Subcutaneous adipose tissue (tissue), 4 donors: ENCODE measurements around the gene AGAP1. TPM values are rescaled to one million over a fixed set of nuclear protein-coding genes. Genes with fewer than 3 reads are reported as not detected.

Experiments
- total RNA-seq, 4 donors: library from RNA; depleted of rRNA; stranded (reverse); fragments of >200 nt; gene quantifications; one replicate each; pipeline ENCODE4 v1.1.0, GENCODE V29; 2016
- TF ChIP-seq, protein P1 (sequence below): fragments of 450-650 bp; IDR thresholded peaks from one replicate; pipeline ENCODE4 v1.5.1; 2016; ENCODE audit warnings: low read depth, mild to moderate bottlenecking, control low read depth, antibody characterized with exemption, moderate library complexity

Gene AGAP1
- total RNA-seq, 4 donors from 2014 or later: 13.6 to 26.3 (median 23.6) TPM

DNA sequence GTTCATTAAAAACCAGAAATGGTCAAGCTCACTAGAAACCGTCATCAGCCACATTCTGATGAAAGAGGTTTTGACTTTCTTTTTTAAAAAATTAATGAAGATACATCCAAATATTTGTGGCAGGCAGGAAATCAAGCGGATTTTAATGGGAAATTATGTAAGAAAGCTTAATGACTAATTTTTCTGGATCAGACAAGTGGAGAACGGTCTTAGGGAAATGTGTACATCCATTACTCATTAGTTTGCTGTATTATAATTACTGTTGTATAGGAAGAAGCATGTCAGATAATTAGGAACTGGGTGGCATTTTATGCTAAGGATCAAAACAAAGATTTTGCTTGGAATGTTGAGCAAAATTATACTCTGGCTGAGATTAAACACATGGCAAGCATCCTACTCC lies 39.4 kb downstream of the AGAP1 start:
- TF ChIP-seq, protein P1, sequence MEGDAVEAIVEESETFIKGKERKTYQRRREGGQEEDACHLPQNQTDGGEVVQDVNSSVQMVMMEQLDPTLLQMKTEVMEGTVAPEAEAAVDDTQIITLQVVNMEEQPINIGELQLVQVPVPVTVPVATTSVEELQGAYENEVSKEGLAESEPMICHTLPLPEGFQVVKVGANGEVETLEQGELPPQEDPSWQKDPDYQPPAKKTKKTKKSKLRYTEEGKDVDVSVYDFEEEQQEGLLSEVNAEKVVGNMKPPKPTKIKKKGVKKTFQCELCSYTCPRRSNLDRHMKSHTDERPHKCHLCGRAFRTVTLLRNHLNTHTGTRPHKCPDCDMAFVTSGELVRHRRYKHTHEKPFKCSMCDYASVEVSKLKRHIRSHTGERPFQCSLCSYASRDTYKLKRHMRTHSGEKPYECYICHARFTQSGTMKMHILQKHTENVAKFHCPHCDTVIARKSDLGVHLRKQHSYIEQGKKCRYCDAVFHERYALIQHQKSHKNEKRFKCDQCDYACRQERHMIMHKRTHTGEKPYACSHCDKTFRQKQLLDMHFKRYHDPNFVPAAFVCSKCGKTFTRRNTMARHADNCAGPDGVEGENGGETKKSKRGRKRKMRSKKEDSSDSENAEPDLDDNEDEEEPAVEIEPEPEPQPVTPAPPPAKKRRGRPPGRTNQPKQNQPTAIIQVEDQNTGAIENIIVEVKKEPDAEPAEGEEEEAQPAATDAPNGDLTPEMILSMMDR: no peak

DNA sequence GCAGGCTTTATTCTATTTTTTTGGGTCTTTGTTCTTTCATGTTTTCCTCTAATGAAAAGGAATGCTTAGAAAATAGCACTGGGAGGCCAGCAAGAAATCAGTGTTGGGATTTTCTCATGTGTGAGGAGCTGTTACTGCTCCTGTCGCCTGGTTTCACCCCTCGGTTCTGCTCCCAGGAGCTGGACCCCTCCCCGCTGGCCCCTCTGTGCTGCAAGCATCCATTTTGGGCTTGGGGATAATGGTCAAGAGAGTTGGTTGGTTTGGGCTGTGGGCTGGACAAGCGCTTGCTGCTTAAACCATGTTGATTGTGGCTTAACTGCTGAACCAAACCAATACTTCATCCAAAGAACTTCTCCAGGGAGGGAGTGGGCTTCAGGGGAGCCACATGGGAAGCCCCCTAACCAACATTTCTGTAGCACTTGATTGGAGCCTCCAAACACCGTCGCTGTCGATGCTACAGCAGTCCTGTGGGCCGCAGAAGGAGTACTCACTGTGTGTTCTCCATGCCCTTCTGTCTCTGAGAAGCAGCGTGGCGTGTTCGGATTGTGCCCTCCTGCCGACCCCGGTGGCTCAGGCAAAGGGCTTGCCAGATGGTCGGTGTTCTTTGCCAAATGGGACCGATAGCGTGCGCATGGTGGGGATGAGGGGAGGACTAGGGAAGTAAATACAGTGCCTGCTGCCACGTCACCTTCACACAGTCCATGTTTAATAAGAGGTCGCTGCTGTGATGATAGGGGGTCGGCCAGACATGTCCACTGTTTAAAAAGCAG lies 40.0 kb downstream of the AGAP1 start:
- TF ChIP-seq, protein P1: no peak

DNA sequence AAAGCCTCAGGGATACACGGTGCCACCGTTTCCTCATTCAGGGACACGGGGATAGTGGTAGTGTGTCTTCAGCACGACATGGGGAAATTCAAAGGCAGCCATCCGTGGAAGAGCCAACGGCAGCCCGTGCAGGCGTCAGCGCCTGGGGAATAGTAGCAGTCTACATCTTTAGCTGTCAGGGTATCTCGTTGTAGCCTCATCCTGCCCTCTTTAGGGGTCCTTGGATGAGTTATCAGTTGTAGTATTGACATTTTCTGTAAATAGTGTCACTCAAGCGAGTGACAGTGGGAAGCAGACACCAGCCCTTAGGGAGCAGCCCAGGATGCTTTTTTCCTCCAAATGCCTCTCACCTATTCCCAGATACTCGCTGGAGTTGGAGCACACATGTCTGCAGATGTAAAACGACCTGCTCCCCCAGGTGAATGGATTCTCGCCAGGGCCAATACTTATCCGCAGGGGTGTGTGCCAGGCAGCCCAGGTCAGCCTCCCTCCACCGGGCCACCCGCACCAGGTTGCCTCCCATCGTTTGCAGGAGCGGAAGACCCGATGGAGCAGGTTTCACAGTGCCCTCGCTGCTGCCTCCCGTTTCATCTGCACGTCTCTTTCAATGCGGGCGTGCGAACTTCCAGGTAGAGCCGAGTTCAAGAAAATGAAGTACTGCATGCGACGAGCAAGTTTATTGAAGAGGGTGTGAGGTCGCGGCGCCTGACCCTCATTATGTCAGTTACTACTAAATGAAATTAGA lies 41.0 kb downstream of the AGAP1 start:
- TF ChIP-seq, protein P1: no peak

DNA sequence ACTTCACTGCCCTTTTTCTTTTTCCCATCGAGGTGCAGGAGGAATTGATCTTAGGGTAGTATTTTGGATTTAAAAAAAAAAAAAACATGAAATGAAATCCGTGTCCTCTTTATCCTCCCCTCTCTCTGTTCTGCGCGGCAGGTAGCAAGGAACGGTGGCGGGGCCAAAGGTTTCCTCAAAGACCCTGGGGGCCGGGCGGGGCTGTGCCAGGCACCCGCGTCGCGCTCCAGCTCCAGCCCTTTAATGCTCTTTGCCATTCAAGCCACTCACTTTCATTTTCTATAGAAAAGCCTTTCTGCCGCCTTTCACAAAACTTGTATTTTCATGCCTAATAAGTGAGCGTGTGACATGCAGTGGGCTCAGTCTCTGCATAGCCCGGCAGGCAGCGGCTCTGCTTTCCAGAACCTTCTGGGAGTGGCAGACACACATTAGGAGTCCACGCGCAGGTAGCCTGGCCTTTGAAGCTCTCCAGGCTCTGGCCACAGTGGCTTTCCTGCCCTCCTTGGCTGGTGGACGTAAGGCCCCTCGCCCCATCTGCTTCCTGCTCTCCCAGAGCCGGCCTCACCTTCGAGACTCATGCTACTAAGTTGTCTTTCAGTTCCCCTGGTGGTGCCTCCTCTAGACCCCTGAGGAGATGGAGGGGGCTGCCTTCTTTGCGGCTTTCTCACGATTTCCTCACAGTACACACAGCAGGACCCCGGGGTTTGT lies 41.7 kb downstream of the AGAP1 start:
- TF ChIP-seq, protein P1: no peak

DNA sequence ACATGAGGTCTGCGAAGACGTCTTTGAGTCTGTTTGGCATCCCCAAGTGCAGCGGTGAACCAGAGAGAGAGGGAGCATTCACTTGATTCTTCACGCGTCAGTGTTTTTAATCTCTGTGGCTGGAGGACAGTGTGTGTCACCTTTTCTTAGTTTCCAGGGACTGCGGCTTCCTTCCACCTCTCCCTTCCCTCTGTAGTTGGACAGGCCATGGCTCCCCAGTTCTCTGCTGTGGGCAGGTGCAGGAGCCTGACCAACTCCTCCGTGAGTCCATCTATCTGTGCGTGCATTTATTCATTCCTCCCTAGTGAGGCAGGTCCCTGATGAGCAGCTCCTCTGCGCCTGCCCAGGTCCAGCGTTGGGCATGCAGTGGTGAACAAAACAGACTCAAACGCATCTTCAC lies 42.9 kb downstream of the AGAP1 start:
- TF ChIP-seq, protein P1: no peak

DNA sequence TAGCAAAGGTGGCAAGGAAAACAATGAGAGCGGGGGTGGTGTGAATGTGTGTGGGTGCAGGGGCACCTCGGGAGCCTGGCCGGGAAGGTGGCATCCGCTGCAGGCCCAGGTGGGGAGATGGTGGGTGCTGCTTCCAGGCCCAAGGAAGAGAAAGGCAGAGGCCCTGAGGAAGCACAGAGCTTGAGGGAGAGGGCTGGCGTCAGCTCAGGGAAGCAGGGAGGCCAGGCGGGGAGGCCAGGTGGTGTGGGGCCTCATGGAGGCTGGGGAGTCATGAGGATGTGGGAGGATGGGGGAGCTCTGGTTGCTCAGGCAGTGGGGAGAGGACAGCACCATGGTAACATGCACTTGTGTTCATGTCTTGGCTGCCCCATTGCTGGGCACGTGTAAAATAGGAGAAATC lies 43.3 kb downstream of the AGAP1 start:
- TF ChIP-seq, protein P1: no peak

DNA sequence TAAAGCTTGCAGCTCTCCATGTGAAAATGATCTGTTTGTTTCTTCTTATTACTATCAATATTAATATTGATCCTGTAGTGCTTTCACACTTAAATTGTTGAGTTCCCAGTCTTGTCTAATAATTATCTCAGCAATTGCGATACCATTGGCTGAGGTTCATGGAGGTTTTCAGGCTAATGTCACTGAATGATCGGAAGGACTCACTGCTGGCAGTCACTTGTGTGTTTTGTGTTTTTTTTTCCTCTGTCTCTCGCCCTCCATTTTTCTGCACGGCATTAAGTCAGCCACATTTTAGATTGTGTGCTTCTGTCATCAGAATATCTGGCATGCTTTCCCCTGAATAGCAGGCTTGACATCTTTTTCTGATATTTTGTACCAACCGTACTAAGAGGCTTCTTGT lies 43.7 kb downstream of the AGAP1 start:
- TF ChIP-seq, protein P1: no peak
